Measurements from ENCODE around the gene CCDC188.

DNA sequence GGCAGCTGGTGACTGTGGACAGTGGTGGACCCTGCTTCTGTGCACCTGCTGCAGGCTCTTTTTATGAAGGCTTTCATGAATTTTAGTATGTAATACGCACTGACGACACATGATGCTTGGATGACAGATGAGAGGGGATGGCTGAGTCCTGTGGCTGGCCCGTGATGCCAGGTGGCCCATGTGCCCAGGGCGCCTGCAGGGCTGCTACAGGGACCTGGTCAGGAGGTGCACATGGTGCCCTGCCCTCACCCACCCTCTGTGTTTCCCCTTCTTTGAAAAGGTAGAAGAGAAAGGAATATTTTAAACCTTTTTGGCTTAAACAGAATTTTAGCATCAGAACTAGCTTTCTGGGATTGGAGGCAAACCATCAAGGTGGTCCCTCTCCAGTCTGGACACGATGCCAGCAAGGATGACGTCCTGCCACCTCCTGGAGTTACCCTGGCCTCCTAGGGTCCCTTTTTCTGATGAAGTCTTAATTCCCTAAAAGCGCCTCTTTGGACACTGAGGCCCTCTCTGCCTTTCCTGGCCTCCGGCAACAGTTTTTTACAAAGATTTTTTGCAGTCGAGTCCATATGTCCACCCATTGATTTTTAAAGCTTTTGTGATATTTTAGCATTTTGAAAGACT, 40.4 kb downstream of the CCDC188 start:
- TF ChIP-seq, protein P1, sequence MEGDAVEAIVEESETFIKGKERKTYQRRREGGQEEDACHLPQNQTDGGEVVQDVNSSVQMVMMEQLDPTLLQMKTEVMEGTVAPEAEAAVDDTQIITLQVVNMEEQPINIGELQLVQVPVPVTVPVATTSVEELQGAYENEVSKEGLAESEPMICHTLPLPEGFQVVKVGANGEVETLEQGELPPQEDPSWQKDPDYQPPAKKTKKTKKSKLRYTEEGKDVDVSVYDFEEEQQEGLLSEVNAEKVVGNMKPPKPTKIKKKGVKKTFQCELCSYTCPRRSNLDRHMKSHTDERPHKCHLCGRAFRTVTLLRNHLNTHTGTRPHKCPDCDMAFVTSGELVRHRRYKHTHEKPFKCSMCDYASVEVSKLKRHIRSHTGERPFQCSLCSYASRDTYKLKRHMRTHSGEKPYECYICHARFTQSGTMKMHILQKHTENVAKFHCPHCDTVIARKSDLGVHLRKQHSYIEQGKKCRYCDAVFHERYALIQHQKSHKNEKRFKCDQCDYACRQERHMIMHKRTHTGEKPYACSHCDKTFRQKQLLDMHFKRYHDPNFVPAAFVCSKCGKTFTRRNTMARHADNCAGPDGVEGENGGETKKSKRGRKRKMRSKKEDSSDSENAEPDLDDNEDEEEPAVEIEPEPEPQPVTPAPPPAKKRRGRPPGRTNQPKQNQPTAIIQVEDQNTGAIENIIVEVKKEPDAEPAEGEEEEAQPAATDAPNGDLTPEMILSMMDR (conservative IDR thresholded peaks at IDR 0.05 in 1 of 2, IDR thresholded peaks at IDR 0.05 in 1 of 2; ENCODE audit: low read depth in 1 of 2, low read length in 2 of 2), result no peak
- no peak for TF ChIP-seq EZH2 (IDR thresholded peaks at IDR 0.05; ENCODE audit: low read length, missing control alignments)

Measured in fibroblast of lung (primary cell).